HK-2 (cell line): Measurements from ENCODE around the gene COL28A1.
"Not testable (repeated sequence)": the region's sequence is repeated elsewhere in the genome, so short reads cannot be mapped to it uniquely, and the experiment has no call there.

Experiments
- DNase-seq: peaks from one replicate; pipeline ENCODE4 v3.0.0-alpha.2; 2018; ENCODE audit not compliant: unreplicated experiment

The COL28A1 gene

DNA sequence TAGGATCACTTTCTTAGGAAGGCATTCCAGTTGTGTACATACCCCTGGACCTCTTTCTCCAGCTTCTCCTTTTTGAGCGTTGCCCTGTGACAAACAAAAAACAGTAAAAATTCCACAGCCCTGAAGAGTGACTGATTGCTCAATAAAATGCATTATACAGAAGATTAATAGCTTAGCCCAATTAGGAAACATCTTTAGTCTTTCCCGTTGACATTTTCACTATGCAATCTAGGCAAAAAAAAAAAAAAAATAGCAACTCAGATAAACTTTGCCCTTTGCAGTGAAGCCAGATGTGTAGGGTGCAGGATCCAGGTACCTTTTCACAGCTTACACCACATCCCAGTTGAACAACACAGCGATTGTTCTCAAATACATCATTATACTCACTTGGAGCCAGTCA, 17.9 kb downstream of the COL28A1 start:
- DNase-seq = no peak

DNA sequence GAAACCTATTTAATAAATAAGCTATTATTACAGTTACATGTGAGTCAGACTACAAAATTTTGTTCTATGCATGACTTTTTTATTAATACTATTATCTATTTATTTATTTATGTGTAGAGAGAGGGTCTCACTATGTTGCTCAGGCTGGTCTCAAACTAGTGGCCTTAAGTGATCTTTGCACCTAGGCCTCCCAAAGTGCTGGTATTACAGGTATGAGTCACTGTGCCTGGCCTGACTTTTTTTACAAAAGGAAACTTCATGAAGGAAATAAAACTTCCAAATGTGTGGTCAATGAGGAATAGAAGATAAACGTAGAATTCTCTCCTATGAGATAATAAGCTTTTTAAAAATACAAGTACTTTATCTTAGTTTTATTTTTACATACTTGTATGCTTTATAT, 19.0 kb downstream of the COL28A1 start:
- DNase-seq = no peak

DNA sequence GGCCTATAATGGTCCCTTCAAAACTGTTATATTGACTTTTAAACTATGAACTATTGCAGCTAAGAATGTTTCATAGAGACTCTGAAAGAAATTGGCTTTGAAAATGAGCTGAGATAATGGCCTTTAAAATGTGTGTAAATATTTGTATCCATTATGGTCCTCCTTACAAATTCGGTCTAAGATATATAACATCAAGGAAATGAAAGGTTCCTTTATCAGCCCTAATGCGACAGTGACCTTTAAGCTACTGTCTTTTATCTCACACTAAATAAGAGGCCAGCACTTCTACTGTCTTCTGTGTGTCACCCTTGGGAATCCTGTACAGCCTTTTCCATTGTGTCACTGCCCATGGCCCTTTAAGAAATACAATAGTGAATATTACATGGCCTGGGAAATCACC, 19.5 kb downstream of the COL28A1 start:
- no peak for DNase-seq

- DNase-seq = no peak
Observed at GRCh38 chr7:7512861-7513597, 22.6 kb downstream of the COL28A1 start.

DNA sequence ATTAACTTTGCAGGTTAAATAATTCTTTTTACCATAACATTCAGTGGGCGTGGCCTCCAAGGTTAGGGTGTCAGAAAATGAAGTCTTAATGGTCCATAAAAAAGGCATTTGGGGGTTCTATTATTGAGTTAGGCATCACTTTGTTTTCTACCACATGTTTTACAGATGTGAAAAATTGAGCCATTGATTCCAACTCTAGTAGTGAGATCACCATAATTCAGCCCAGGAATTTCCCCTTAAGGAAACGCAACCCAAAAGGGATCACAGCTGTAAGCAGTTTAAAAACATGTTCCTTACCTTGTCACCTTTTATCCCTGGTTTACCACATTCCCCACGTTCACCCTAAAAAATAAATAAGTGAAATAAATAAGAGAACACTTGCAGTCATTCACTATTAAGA, 24.9 kb downstream of the COL28A1 start:
- no peak for DNase-seq

GRCh38 chr7:7505915-7506314, 29.8 kb downstream of the COL28A1 start:
- DNase-seq = no peak

DNA sequence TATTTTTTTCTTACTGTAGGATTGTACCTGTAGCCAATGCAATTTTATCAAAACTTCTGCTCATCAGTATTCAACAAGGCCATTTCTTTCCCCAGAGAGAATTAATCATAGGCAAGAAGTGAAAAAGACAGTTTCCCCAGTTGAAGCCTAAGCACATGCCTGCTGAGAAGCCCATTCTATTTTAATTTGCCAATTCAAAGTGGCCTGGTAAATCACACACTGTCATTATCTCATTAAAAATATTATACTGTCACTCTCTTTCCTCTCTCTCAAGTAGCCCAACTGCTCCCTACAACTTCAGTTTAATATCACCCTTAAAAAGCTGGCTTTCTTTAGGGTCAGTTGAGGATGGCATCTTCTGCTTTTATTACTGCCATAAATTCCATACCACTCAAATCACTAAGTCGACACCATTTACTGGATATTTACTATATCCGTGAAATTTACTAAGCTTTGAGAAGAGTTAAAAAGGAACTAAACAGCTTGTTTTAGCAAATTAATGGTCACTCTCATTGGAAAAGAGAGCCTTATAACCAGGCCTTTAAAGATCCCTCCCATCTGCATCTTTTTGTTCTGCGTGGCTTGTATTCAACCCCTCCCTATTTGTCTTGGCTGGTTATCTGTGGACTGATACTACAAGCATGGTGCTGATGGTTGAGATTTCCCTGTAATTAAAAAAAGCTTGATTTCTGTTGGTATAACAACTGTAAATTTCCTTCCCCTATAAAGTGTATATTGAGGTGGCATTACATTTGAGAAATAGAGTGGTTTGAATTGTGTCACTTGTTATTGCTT, 30.6 kb downstream of the COL28A1 start:
- no peak for DNase-seq

DNA sequence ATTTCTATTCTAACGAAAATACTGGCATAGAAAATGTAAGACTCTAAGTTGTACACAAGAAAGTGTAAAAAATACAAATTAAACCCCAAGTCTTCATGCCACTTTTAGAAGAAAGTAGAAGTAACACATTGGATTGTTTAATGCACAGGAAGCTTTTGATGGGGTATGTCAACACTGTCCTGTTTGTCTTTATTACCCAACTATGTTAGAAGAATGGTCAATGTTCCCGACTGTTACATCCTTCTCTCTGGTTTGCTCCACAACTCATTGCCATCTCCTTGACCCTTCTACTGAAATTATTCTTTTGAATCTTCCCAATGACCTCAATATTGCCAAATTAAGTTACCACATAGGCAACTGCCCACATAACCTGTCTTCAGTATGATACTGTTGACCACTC, 35.8 kb downstream of the COL28A1 start:
- DNase-seq = no peak

- no peak for DNase-seq
Observed at GRCh38 chr7:7498856-7499255, 36.8 kb downstream of the COL28A1 start.

DNA sequence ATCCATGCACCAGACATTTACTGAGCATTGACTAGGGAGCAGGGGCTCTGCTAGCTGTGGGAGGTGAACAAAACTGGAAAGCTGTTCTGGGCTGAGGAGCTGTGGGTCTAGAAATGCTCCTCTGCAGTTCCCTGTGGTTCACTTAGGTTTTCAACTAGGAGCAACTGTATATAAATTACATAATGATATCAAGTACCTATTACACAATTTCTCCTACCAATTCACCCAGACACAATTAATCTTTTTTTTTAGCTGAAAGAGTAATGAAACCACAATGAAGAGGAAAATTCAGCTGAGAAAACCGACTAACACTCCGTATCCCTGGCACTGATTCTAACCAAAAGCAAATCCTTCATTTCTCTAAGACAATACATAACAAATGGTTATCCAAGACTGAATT, 39.4 kb downstream of the COL28A1 start:
- no peak for DNase-seq

GRCh38 chr7:7495171-7495570, 40.5 kb downstream of the COL28A1 start:
- no peak for DNase-seq

DNA sequence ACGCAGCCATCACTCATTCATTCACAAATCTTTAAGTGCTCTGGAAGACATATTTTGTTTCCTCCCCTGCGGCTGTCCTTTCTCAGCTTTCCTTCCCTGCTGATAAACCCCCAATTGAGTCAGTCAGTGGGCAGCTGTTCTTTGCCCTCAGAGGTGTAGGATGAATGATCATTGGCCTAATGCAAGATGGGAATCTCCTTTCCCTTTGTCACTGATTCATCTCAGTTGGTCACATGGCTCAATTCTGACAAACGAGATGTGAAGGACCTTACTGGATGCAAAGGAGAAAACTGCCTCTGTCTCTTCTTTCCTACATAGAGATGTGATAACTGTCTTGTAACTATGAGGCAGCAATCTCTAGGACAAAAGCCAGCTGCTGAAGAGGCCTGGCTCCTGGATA, 44.6 kb downstream of the COL28A1 start:
- DNase-seq = no peak

GRCh38 chr7:7490003-7490402, 45.7 kb downstream of the COL28A1 start:
- DNase-seq = no peak

- no peak for DNase-seq
Observed at GRCh38 chr7:7489546-7489945, 46.1 kb downstream of the COL28A1 start.

DNA sequence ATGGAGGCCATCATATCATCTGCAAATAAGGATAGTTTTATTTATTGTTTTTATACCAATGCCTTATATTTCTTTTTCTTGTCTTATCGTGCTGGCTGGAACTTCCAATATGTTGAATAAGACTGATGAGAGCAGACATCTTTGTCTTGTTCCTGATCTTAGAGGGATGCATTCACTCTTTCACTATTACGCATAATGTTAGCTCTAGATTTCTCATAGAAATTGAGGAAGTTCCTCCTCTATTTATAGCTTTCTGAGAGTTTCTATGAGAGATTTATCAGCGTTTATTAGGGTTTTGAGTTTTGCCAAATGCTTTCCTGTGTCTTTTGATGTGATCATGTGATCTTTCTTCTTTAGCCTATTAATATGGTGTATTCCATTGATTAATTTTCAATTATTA, 49.3 kb downstream of the COL28A1 start:
- no peak for DNase-seq

GRCh38 chr7:7484072-7484471, 51.6 kb downstream of the COL28A1 start:
- no peak for DNase-seq

- DNase-seq = no peak
Observed at GRCh38 chr7:7481802-7482201, 53.9 kb downstream of the COL28A1 start.

DNA sequence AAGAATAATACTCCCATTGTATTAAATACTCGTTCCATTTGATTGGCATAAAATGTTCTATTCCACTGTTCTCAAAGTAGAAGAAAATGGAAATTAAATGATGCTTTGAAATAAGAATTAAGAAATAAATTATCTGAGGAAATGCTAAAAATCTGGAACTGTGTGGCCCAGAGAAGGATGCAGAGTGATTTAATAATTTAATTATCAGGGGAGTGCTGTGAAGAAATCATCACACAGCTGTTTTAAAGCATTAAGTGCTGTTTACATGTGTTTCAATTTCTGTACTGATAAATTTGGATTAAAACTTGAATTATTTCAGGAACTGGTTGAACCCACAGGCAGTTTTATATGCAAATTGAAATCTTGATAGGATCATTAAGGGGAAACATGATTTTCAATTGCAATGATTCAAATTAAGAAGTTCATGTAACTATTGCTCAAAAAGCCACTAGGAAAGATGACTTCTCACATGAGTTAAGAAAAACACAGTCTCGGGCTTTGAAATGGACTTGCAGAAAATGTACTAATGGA, 56.3 kb downstream of the COL28A1 start:
- DNase-seq = no peak

DNA sequence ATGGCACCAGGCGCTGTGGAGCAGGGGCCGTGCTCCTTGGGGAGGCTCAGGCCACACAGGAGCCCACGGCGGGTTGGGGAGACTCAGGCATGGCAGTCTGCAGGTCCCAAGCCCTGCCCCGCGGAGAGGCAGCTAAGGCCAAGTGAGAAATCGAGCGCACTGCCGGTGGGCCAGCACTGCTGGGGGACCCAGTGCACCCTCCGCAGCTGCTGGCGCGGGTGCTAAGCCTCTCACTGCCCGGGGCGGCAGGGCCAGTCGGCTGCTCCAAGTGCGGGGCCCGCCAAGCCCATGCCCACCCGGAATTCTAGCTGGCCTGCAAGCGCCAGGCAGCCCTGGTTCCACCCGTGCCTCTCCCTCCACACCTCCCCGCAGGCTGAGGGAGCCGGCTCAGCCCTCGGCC, 57.1 kb downstream of the COL28A1 start:
- DNase-seq = no peak

- DNase-seq = not testable (repeated sequence)
Observed at GRCh38 chr7:7477641-7478040, 58.0 kb downstream of the COL28A1 start.

DNA sequence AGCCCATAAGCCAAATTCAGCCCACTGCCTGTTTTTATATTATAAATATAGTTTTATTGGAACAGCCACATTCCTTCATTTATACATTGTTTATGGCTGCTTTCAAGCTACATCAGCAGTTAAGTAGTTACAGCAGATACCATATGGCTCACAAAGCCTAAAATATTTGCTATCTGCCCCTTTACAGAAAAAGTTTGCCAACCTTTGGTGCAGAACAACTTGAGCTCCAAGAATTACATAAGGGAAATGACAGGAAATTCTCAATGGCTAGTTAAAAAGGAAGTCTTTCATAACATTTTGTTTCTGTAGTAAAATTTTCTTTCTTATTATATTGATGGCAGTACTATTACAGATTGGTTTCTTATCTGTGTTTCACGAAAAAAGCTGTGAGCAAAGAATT, 59.3 kb downstream of the COL28A1 start:
- no peak for DNase-seq

GRCh38 chr7:7475601-7476000, 60.1 kb downstream of the COL28A1 start:
- DNase-seq = no peak

GRCh38 chr7:7474436-7474835, 61.2 kb downstream of the COL28A1 start:
- no peak for DNase-seq
